Bronchial epithelial cell (primary cell): ENCODE data around the gene ADCY2. TPM values are rescaled to one million over a fixed set of nuclear protein-coding genes. Genes with fewer than 3 reads are reported as not detected.

Source experiments
- DNase-seq: peaks from one replicate; pipeline ENCODE4 v3.0.0-alpha.2; 2010; ENCODE audit warnings: low read depth
- FAIRE-seq: peaks from 2 replicates; lab custom pipeline; 2011; peaks lifted over from hg19 to GRCh38; lab: Jason Lieb, UNC
- H3K27me3 ChIP-seq: 2 replicates; pipeline ENCODE4 v1.5.1; 2011; ENCODE audit warnings: low read length; ENCODE audit not compliant: control insufficient read depth, insufficient read depth
- H3K36me3 ChIP-seq: 2 replicates; pipeline ENCODE4 v1.5.1; 2011; ENCODE audit warnings: low read length; ENCODE audit not compliant: control insufficient read depth, insufficient read depth
- H3K4me3 ChIP-seq: 2 replicates; pipeline ENCODE4 v1.5.1; 2011; ENCODE audit warnings: mild to moderate bottlenecking, low read depth, low read length, control low read depth
- CTCF ChIP-seq: IDR thresholded peaks from 2 replicates; pipeline ENCODE4 v1.5.1; 2011; ENCODE audit warnings: mild to moderate bottlenecking, moderate library complexity, low read length, control low read depth, inconsistent platforms; ENCODE audit not compliant: insufficient read depth, severe bottlenecking
- total RNA-seq: library from RNA; depleted of rRNA; stranded (reverse); fragments of >200 nt; gene quantifications from 2 replicates; pipeline ENCODE4 v1.2.1, GENCODE V29; 2014

Gene ADCY2
- total RNA-seq, 1 donor from 2014 or later: under 0.01 TPM

- TF ChIP-seq CTCF: no peak
Measured at GRCh38 chr5:7364226-7364875, 31.6 kb upstream of the ADCY2 start.

GRCh38 chr5:7367780-7368179 is 28.2 kb upstream of the ADCY2 start:
- no peaks in the 10 kb centered on the region for H3K27me3 ChIP-seq
- no peak for TF ChIP-seq CTCF
- H3K36me3 ChIP-seq: no peaks in the 10 kb centered on the region
- DNase-seq (no peak), FAIRE-seq (no peak)
- H3K4me3 ChIP-seq: no peak overlapping the region

More at GRCh38 chr5:7364226-7364875, 31.6 kb upstream of the ADCY2 start:
- FAIRE-seq: no peak
- DNase-seq: no peak
- H3K4me3 ChIP-seq: no peak overlapping the region
- H3K36me3 ChIP-seq: no peaks in the 10 kb centered on the region
- no peaks in the 10 kb centered on the region for H3K27me3 ChIP-seq

- no peak for TF ChIP-seq CTCF
- DNase-seq (no peak), FAIRE-seq (no peak)
- Histone ChIP-seq H3K36me3 (no peaks in the 10 kb centered on the region), H3K4me3 (no peak overlapping the region), H3K27me3 (no peaks in the 10 kb centered on the region)
Measured at GRCh38 chr5:7372399-7372798, 23.5 kb upstream of the ADCY2 start.

- Histone ChIP-seq H3K36me3 (no peaks in the 10 kb centered on the region), H3K4me3 (no peak overlapping the region), H3K27me3 (no peaks in the 10 kb centered on the region)
- no peak for TF ChIP-seq CTCF
- FAIRE-seq (no peak), DNase-seq (no peak)
Measured at GRCh38 chr5:7374186-7374585, 21.8 kb upstream of the ADCY2 start.

- no peaks in the 10 kb centered on the region for H3K36me3 ChIP-seq
- no peak for TF ChIP-seq CTCF
- FAIRE-seq (no peak), DNase-seq (no peak)
- no peak overlapping the region for H3K4me3 ChIP-seq
- no peaks in the 10 kb centered on the region for H3K27me3 ChIP-seq
Measured at GRCh38 chr5:7375457-7375856, 20.5 kb upstream of the ADCY2 start.

GRCh38 chr5:7376871-7377270 is 19.1 kb upstream of the ADCY2 start:
- TF ChIP-seq CTCF: no peak
- no peak for FAIRE-seq

More at GRCh38 chr5:7376871-7377270, 19.1 kb upstream of the ADCY2 start:
- DNase-seq: no peak
- Histone ChIP-seq H3K36me3 (no peaks in the 10 kb centered on the region), H3K27me3 (no peaks in the 10 kb centered on the region), H3K4me3 (no peak overlapping the region)
